Activated CD4-positive, CD25-positive, alpha-beta regulatory T cell treated with anti-CD3 and anti-CD28 coated beads, Interleukin-2, amount 50 U/mL, for 24 hours (primary cell): ENCODE data around the gene NLRP11.

ENCODE experiments used
- ATAC-seq, 2 donors: fragments of 150-1000 bp; cut with Tn5 transposase; one replicate each; pipeline ENCODE4 v1.10.0; 2021; ENCODE audit warnings: mild to moderate bottlenecking in 1 of 2, moderate library complexity in 1 of 2

Gene NLRP11

DNA sequence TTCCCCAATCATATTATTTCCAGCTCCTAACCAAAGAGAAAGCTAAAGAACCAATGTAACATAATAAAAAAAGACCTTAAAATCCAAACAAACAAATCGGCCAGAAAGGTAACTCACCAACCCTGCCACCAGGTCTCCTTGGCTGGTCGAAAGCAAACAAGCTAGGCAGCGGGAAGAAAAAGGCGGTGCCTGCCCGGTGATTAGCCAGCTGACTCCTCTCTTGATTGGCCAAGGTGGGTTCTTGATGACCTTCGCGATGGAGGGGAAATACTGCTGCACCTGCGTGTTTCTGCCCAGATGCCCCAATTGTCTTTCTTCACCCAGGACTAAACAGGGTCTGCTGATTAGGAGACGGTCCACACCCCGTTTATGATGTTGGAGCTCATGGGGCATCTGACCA lies at the start of gene NLRP11:
NLRP11 (minus strand) TSS at position 154 of the 400 bp plus-strand sequence. CDS start 13,825 bp downstream, outside the sequence.
- ATAC-seq: no peak

DNA sequence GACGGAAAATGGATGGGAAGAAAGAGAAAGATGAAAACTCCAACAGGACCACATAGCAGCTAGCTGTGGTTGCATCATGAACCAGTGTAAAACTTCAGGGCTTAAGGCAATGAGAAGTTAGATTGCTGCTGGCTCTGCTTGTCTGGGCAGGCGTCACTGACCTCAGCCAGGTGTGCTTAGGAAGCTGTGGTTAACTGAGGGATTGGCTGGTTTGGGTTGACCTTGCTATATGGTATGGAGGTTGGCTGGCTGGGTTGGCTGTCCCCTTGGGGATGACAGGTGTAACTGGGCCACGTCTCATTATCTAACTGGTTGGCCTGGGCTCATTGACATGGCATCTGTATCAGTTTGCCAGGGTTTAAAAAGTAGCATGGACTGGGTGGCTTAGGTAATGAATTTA lies 45.4 kb upstream of the NLRP11 start:
- ATAC-seq: no peak

DNA sequence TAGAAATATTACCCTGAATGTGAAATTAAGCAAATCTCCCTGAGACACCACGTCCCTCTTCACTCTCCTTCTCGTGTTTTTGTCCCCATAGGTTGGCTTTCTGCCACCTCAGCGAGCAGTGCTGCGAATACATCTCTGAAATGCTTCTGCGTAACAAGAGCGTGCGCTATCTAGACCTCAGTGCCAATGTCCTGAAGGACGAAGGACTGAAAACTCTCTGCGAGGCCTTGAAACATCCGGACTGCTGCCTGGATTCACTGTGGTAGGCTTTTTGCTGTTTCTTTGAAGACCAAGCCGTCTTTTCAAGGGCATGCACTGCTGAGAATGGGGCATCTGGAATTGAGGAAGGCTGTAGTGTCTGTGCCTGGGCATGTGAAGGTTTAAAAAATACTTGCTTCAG lies 38.9 kb upstream of the NLRP11 start:
- no peak for ATAC-seq

DNA sequence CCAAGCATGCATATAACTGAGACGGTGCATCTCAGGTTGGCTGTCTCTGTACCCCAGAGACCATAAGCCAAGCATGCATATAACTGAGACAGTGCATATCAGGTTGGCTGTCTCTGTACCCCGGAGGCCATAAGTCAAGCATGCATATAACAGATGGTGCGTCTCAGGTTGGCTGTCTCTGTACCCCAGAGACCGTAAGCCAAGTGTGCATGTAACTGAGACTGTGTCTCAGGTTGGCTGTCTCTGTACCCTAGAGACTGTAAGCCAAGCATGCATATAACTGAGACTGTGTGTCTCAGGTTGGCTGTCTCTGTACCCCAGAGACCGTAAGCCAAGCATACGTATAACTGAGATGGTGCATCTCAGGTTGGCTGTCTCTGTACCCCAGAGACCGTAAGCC lies 35.3 kb upstream of the NLRP11 start:
- no peak for ATAC-seq

DNA sequence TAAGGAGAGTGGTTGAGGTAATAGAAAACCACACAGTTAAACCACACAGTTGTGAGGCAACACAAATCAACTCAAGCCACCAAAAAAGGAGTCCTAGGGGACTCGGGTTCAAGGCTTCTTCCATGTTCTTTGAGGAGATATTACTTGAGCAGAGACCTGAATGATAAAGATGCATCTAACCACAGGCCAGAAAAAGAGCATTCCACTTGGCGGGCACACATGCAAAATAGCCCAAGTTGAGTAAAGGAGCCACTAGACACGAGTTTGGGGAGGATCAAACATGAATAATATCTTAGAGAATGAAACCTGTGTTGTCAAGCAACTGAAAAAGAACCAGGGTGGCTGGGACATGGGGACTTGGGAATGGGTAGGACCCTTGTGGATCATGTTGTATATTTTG lies 34.7 kb upstream of the NLRP11 start:
- ATAC-seq: no peak

DNA sequence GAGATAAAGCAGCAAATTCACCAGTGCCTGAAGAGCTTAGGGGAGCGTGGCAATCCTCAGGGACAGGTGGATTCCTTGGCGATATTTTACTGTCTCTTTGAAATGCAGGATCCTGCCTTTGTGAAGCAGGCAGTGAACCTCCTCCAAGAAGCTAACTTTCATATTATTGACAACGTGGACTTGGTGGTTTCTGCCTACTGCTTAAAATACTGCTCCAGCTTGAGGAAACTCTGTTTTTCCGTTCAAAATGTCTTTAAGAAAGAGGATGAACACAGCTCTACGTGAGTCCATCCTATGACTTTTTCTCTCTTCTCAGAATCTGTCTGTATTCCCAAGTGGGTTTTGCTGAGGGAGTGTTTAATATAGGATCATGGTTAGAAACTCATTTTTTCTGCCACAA lies 27.2 kb upstream of the NLRP11 start:
- no peak for ATAC-seq

DNA sequence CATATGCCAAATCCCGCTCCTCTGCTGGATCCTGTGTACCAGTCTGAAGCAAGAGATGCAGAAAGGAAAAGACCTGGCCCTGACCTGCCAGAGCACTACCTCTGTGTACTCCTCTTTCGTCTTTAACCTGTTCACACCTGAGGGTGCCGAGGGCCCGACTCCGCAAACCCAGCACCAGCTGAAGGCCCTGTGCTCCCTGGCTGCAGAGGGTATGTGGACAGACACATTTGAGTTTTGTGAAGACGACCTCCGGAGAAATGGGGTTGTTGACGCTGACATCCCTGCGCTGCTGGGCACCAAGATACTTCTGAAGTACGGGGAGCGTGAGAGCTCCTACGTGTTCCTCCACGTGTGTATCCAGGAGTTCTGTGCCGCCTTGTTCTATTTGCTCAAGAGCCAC lies 26.6 kb upstream of the NLRP11 start:
- no peak for ATAC-seq

DNA sequence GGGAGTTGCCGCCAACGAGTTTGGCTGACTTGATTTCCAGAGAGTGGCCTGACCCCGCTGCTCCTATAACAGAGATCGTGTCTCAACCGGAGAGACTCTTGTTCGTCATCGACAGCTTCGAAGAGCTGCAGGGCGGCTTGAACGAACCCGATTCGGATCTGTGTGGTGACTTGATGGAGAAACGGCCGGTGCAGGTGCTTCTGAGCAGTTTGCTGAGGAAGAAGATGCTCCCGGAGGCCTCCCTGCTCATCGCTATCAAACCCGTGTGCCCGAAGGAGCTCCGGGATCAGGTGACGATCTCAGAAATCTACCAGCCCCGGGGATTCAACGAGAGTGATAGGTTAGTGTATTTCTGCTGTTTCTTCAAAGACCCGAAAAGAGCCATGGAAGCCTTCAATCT lies 26.2 kb upstream of the NLRP11 start:
- ATAC-seq: no peak

DNA sequence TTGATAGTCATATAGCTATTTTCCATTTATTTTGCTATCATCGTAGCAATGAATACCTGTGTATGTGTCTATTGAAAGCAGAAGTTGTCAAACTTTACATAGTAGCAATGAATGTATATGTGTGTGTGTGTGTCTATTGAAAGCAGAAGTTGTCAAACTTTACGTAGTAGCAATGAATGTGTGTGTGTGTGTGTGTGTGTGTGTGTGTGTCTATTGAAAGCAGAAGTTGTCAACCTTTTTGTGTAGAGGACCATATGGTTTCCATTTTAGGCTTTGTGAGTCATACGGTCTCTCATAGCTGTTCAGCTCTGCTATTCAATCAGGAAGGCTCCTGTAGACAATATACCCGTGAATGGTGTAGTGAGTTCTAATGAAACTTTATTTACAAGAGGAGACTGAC lies 25.4 kb upstream of the NLRP11 start:
- no peak for ATAC-seq

DNA sequence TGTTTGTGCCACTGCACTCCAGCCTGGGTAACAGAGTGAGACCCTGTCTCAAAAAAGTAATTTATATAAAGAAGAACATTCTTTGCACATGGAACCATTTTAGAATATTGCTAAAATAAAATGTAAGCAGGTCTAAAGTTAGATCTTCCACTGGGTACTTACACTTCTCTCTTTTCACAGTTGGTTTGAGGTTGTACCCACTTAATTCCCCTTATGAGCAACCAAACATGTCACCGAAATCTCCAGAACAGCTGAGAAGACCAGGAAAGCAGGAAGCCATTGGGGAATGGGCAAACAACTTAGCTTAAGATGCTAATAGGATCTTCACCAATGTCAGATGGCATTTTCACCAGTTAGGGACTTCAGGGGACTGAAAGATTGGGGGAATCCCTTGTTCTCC lies 23.4 kb upstream of the NLRP11 start:
- no peak for ATAC-seq

DNA sequence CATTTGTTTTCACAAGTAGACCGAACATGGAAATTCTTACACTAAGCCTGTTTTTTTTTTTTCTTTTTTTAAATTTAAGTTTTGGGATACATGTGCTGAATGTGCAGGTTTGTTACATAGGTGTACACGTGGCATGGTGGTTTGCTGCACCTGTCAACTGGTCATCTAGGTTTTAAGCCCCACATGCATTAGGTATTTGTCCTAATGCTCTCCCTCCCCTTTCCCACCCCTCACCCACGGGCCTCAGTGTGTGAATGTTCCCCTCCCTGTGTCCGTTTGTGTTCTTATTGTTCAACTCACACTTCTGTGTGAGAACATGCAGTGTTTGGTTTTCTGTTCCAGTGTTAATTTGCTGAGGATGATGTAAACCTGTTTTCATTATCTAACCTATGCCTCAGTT lies 7.1 kb upstream of the NLRP11 start:
- ATAC-seq: no peak

DNA sequence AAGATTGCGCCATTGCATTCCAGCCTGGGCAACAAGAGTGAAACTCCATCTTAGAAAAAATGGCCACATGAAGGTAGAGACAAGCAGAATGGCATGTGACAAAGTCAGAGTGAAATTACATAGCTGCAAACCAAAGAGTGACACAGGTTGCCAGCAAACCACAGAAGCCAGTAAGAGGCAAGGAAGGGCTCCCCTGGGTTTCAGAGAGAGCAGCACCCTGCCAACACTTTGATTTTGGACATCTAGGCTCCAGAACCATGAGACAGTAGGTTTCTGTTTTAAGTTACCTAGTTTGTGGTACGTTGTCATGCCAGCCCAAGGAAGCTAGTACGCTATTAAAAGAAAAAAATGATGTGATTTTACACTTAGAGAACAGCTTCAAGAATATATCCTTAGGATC lies 6.5 kb upstream of the NLRP11 start:
- ATAC-seq: no peak

DNA sequence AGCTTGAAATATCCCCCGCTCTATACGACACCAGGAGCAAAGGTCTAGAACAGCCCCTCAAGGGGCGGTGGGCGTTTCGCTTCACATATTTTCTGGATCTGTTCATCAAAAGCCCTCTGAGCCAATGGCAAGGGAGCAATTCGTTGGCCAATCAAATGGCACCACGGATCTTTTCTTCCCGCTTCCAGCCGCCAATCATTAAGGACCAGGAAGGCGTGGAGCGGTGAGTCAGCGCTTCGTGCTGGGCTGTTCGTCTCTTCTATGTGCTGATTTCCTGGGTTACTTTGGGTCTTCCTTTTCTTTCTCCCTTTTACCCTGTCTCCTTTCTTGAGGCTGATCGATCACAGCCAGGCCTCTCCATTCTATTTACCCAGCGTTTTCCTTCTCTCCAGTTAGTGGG lies 4.5 kb upstream of the NLRP11 start, which contains the start of gene NLRP4:
NLRP4 (plus strand) TSS at position 201 of the 400 bp plus-strand sequence. CDS start 15,541 bp downstream, outside the sequence.
- ATAC-seq: no peak

DNA sequence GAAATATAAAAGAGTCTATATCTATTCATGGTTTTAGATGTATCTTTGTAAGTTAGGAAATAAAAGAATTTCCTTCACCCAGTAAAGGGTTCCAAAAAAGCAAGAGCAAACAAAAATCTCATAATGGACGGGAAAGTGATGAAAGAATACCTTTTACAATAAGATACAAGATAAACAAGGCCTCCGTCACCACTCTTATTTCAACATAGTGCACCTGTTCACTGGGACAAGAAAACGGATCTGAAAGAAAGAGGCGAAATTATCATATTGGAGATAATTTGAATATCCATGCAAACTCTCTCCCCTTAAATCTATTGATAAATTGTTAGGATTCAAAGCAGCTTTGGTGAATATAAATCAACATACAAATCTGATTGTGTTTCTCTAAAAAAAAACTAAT lies 877 bp upstream of the NLRP11 start:
- ATAC-seq: no peak

DNA sequence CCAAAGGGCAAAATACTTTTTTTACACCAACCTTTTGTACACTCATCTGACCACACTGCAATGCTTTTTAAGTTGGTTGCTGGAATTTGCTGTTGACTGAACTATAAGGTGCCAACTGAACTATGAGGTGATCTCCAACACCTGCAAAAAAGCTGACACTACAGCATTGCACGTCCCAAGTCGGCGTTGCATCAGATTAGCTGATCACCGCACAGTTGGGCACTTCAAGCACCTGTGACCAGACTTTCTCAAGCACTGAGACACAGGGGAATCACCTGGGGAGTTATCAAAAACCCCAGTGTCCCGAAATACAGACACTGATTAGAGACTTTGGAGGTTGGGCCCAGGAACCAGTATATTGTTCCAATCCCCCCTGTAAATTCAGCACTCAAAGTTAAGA lies 1.1 kb downstream of the NLRP11 start:
- ATAC-seq: no peak

DNA sequence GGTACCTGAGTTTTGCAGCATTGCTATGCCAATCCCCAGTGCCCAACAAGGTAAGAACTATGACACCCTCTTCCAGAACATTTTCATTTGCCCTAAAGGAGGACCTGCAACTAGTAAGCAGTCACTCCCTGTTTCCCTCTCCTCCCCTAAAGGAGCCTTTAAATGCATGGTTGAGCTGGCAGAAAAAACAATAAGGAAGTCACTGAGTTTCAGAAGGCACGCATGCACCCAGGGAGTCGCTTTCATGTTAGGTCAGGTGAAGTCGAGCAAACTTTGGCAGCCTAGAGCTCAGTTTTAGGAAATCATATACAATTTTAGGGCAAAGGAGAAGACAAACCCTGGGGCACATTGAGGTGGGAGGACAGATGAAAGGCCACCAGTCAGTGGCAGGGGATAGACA lies 11.8 kb downstream of the NLRP11 start:
- ATAC-seq: no peak

DNA sequence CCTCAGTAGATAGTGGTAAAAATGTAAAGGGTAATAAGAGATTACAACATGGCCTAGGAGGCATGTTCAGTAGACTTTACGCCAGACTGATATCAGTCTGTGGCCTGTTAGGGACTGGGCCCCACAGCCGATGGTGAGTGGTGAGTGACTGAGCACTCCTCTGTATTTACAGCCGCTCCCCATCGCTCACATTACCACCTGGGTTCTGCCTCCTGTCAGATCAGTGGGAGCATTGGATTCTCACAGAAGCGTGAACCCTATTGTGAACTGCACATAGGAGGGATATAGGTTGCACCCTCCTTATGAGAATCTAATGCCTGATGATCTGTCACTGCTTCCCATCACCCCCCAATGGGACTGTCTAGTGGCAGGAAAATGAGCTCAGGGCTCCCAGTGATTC lies 17.9 kb downstream of the NLRP11 start:
- no peak for ATAC-seq

DNA sequence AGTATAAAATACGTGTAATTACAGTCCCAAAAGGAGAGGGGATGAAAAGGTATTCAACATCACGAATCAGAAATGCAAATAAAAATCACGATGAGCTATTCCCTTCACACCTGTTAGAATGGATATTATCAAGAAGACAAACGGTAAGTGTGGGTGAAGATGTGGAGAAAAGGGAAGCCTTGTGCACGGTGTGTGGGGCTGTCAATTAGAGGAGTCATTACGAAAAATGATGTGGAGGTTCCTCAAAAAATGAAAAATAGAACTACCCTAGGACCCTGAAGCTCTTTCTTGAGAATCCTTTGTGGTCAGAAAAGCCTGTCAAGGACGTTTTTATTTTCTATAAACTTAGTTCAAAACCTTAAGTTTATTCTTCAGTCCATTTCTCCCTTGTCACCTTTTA lies 19.4 kb downstream of the NLRP11 start:
- no peak for ATAC-seq

DNA sequence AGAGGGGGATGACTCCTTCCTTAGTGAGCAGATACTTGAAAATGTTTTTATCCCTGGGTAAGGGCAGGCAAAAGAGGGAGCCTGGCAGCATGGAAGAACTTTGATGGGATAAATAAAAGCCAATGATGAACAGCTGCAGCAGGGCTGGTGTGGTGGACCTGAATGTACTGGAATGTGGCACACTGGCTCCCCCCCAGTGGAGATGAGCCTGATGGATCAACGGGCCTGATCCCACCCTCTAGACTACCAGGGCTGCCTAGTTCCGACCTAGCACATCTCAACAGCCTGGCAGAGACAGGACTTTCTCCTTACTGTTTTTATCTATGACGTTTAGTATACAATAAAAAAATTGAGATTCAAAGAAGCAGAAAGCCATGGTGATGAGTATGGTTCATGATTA lies 20.5 kb downstream of the NLRP11 start:
- ATAC-seq: no peak

DNA sequence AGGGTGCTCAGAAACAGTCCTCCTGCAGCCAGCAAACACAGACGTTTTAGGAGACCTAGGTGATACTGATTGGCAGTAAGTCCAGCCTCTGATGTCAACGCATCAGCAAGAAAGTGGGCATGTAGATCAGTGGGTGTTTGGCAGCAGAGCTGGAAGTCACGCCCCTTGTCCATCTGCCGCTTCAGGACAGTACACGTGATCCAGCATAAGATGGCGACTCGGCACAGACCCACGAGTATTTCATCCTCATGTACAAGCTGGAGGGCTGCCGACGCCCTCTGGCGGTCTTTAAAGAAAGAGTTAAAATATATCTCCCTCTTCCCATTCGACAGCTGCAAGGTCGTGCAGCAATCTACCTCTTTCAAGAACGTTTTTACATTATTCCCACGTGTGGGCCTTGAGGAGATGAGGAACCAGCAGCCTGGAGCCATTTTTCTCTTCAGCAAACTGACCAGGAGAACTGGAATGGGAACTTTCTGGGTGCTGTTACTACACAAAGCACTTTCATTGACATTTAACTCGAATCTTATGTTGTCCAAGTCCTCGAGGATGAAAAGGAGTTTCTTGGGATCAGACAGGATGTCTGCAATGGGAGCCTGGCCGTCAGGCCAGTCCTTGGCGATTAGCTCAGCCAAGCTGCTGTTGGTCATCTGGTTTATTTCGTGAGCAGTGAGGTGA lies 22.3 kb downstream of the NLRP11 start:
- ATAC-seq: peak; percentile 60 to 78

DNA sequence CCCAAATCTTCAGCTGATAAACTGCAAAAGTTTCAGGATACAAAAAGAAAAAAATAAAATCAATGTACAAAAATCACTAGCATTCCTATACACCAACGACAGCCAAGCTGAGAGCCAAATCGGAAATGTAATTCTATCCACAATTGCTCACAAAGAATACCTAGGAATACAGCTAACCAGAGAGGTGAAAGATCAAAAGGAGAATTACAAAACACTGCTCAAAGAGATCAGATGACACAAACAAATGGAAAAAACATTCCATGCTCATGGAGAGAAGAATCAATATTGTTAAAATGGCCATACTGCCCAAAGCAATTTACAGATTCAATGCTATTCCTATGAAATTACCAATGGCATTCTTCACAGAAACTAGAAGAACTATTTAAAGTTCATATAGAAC lies 29.5 kb downstream of the NLRP11 start:
- no peak for ATAC-seq

DNA sequence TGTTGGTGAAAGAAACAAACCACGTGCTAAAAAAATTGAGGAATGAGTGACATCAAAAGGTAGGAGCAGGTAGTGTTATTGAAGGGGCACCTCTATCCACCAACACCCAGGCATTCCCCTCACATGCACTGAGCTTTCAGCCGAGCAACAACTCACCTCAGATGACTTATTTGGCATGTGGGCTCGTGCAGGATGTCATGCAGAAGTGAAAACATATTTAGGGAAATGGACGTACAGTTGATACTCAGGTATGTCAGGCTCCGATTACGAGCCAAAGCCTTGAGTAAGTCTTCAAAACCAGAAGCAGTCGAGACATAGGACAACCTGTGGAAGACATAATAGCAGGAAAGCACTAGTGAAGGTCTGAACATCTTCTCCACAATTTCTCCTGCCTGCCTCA lies 30.4 kb downstream of the NLRP11 start:
- no peak for ATAC-seq

DNA sequence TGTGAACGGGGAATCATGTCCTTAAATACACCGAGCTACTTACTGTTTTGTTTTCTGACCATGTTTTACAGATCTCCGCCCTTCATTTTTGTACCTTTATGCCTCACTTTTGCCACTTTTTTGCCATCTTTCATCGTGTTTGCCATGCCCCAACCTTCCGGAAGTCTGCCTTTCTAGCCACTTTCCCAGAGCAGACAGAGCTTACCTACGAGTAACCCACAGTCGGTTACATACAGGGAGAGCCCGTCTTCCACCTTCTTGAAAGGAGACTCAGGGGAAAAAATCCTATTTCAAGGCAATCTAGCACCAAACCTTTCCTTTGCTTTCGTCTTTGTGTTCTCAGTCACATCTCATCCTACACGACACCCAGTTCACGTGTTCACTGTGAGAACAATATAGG lies 36.8 kb downstream of the NLRP11 start:
- ATAC-seq: no peak

DNA sequence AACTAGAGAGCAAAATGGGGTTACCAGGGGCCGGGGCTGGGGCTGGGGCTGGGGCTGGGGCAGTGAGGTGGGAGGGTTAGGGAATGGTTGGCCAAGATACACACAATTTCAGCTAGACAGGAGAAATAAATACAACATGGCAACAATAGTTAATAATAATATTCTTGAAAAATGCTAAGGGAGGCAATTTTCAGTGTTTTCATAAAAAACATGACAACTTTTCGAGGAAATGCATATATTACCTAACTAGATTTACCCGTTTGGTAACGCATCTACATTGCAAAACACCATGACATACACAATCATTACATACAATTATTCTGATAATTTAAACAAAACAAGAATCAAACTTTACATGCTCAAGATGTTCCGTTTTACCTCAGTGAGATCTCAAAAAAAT lies 50.7 kb downstream of the NLRP11 start:
- ATAC-seq: no peak

DNA sequence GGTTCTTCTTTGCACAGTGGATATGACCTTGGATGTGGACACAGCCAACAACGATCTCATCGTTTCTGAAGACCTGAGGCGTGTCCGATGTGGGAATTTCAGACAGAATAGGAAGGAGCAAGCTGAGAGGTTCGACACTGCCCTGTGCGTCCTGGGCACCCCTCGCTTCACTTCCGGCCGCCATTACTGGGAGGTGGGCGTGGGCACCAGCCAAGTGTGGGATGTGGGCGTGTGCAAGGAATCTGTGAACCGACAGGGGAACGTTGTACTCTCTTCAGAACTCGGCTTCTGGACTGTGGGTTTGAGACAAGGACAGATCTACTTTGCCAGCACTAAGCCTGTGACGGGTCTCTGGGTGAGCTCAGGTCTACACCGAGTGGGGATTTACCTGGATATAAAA lies 53.5 kb downstream of the NLRP11 start:
- ATAC-seq: no peak
